Body of pancreas (tissue), 4 donors: ENCODE measurements around the gene TCEANC.

Experiments used
- POLR2A ChIP-seq, 3 donors: fragments of 450-650 bp; IDR thresholded peaks; one replicate each; pipeline ENCODE4 v1.6.1; 2016; ENCODE audit warnings: antibody characterized with exemption in 3 of 3, mild to moderate bottlenecking in 2 of 3
- TF ChIP-seq, protein P1 (sequence below), 7 experiments: fragments of 450-650 bp in 4 of 7; fragments of 200-600 bp in 3 of 7; sonication (generic) in 3 of 7; IDR thresholded peaks; one replicate each; pipeline ENCODE4 v1.5.1; 2016 to 2019; ENCODE audit warnings: antibody characterized with exemption in 7 of 7

- TF ChIP-seq, protein P1, sequence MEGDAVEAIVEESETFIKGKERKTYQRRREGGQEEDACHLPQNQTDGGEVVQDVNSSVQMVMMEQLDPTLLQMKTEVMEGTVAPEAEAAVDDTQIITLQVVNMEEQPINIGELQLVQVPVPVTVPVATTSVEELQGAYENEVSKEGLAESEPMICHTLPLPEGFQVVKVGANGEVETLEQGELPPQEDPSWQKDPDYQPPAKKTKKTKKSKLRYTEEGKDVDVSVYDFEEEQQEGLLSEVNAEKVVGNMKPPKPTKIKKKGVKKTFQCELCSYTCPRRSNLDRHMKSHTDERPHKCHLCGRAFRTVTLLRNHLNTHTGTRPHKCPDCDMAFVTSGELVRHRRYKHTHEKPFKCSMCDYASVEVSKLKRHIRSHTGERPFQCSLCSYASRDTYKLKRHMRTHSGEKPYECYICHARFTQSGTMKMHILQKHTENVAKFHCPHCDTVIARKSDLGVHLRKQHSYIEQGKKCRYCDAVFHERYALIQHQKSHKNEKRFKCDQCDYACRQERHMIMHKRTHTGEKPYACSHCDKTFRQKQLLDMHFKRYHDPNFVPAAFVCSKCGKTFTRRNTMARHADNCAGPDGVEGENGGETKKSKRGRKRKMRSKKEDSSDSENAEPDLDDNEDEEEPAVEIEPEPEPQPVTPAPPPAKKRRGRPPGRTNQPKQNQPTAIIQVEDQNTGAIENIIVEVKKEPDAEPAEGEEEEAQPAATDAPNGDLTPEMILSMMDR (IDR thresholded peaks at IDR 0.05): no peak
- no peak for TF ChIP-seq POLR2A (IDR thresholded peaks at IDR 0.05)
These were observed 25.6 kb upstream of the TCEANC start for GRCh38 chrX:13627306-13627705.
